NOMO-1 (cell line): ENCODE data around the gene CPEB4.

Experiments
- DNase-seq, 2 experiments: peaks; one replicate each; lab custom pipeline; 2025; ENCODE audit not compliant: unreplicated experiment in 2 of 2; lab: John Stamatoyannopoulos, UW

Gene CPEB4

DNA sequence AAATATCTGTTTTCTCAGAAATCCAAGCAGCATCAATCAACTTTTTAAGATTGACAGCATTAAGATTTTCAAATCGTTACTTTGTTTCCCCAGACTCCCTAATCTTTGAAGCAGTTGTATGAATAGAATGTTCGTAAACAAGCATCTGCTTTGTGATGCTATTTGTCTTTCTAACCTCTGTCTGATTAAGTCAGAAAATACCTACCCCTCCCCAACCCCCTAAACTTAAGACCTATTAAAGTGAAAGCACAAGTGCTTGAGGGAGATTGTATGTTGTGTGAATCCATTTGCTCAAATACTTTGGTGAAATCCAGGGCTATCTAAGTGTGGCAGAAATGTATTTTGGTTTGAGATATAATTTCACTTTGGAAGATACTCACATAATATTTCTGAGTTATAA, 53.0 kb downstream of the CPEB4 start:
- DNase-seq = no peak

DNA sequence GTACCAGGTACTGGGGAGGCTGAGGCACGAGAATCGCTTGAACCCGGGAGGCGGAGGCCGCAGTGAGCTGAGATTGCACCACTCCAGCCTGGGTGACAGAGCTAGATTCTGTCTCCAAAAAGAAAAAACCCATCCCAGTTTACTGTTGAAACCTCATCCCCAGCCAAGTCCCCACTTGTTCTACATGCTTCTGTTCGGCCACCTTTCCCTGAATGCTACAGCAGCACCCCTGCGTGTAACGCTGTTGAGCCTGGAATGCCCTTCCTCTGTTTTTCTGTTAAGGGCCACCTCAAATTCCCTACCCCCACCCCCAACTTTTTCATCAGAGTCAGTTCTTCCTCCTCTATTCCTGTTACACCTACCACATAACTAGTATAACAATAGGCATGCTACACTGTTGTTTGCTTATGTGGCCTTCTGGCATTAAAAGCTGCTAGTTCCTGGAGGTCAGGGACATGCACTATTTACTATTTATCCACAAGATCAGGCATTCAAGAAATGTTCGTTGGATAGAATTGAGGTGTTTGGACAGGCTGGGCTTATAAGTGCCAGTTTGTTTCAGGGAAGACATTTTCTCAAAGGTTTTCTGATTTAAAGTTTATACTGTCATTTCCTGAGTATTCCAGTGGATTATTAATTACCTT, 53.7 kb downstream of the CPEB4 start:
- no peak for DNase-seq

DNA sequence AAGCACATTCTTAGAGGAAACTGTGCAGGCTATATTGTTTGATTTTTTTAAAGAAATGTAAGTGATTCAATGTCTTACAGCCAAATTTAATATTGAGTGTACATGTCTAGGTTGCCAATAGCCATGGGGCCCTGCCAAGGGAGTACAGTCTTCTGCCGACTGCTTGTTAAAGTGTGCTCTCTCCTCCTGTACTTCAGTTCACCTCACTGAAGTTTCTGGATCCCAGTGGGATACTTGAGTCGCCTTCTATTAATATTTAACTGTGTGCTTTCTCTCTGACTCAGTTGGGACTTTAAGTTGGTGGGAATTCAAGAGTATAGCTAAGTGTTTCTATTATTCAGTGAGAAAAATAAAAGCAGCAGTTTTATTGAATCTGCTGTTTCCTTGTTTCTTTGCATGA, 56.4 kb downstream of the CPEB4 start:
- no peak for DNase-seq

DNA sequence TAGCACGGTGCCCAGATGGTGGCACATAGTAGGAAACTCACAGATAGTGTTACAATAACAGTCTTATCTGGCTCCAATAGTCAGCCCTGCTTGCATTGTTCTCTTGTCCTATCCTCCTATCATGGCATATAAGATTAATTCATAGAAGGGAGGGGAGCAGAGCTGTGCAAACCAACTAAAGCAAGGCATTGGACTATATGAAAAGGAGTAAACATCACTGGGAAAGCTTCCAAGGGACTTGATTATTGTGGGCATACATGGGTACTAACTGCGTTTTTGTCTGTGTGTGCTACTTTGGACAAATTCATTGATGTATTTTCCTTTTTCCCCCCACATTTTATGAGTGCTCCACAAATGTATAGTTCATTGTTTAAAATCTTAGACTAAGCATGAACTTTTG, 57.0 kb downstream of the CPEB4 start:
- DNase-seq = no peak

DNA sequence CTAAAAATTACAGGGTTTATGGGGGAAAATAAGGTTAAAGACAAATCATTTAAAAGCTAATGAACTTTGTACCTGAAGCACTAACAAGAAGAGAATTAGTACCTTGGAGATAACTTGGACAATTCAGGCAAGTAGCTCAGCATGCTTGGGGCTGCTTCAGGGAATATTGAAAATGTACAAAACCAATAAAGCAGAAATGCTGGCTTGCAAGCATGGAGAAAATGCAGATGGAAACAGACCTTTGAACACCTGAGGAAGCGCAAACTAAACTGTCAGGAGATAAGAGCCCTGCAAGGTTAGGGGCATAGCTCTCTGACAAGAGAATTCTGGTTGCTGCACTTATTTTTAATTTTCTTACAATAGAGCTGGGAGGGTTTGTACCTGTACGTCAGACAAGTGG, 58.2 kb downstream of the CPEB4 start:
- DNase-seq = no peak

DNA sequence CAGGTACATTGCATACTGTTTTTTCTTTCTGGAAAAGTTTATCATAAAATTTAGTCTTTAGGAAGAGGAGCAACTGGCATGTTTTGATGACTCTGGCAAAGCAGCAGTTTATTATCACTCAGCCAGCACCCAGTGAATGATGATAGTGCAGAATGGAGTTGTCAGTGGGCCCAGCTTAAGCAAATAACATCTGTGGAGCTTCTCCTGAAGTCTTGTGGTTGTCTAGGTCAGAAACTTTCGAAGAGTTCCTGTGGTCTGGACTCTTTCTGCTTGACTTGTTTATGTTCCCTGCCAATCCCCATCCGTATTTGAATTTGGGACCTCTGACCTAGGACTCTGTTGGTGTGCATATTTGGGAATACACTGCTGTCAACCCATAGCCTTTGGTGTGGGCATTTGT, 62.7 kb downstream of the CPEB4 start:
- no peak for DNase-seq

DNA sequence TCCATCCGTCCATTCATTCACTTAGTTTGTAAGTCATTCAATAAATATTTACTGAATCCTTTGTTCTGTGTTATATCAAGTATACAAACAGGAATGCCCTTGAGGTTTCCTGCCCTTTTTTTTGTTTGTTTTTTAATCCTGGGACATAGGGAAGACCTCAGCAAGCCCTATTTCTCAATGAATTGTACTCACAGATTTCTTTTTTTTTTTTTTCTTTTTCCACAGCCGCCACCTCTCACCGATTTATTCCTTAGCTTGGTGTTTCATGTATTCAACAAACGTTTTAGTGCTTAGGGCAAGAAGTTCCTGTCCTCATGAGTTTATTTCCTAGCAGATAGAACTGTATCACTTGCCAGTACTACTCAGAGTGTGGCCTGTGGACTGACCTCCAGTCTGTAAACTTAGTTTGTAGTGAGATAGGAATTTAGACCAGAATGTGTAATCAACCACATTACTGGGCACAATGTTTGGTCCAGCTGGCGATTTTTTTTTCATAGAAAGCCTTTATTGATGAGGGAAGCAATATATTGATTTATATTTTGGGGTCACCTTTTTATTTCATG, 65.5 kb downstream of the CPEB4 start:
- DNase-seq = no peak

DNA sequence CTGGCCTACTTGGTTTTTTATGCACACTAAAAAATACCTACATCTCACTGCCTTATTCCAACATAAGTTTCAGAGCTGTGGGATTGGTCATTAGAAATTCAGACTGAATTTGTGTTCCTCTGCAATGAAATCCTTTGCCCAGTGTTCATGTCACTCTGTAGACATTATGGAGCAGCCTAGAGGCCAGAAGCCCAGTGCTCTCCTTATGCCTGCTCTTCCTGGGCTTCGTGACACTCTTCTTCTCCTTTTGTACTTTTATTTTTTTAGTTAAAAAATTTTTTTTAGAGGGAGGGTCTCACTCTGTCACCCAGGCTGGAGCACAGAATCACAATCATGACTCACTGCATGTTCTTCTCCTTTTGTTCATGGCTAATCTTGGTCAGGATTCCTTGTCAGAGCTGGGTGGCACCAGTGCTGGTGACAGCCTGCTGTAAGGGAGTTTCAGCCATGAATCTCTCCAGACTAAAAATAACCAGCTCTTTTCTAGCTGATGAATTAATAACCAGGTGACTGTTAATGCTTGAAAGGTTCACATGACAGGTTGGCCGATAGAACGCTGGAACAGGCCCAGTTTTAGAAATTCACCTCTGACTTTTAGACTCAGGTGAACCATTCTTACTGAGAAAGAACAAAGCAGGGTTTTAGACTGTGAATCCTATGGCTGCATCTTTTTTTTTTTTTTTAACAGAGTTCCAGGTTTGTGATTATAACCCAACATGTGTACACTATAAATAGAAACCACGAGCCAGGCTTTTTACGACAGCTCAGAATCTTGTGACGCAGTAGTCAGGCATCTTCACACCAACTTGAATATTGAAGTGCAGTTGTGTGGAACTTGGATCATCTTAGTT, 66.7 kb downstream of the CPEB4 start:
- DNase-seq = no peak

DNA sequence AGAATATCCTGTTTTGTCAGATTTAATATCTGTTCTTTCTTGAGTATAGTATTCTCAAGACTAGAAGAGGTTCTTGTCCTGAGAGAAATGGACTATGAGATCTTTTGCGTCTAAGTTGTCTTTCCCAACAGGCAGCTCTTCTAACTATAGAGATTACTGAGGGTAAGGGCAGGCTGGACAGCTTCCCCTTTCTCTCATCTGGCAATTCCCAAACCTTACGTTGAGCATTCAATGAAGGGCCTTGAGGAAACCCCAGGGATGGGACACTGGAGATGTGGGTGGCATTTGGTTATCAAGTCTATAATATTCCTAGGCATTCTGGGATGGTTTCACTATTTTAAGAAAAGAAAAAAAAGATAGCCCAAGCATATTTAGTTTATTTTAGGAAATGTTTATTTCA, 72.8 kb downstream of the CPEB4 start:
- no peak for DNase-seq

DNA sequence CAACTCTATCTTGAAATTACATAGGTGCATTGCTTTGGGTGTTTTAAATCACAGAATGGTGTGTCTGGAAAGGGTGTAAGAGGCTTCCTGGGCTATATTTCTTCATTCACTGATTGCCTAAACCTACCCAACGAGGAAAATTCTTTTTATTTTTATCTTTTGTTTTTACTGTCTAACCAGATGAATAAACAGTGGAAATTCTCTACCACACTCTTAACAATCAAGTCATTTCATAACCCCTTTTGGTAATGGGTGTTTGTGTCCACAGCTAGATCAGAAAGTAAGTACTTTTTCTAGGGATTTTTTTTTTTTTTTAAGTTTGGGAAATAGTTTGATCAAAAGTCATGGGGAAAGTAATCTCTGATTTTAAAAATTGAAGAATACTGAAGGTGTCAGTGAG, 73.3 kb downstream of the CPEB4 start:
- no peak for DNase-seq

DNA sequence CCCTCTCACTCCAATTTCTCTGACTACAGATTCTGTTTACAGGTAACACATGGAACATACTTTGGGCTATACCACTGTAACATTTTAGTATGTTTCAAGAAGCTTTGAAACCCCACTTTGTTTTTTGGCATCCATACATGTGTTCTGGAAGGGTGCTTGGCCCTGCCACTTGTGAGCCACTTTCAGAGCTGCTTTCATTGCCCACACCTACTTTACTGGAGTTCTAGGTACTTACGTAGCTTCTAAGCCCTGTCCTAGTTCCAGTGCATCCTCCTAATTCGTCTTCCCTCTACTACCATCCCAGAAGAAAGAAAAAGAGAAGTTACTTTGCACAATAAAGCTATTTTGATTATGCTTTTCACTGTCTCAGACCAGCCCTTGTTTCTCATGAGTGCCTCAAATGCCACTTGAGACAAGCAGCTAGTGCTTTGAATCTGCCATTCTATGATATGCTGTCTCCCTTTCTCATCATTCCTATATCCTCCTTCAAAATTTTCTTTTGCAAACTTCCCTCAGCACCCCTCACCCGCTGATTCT, 74.4 kb downstream of the CPEB4 start:
- no peak for DNase-seq

DNA sequence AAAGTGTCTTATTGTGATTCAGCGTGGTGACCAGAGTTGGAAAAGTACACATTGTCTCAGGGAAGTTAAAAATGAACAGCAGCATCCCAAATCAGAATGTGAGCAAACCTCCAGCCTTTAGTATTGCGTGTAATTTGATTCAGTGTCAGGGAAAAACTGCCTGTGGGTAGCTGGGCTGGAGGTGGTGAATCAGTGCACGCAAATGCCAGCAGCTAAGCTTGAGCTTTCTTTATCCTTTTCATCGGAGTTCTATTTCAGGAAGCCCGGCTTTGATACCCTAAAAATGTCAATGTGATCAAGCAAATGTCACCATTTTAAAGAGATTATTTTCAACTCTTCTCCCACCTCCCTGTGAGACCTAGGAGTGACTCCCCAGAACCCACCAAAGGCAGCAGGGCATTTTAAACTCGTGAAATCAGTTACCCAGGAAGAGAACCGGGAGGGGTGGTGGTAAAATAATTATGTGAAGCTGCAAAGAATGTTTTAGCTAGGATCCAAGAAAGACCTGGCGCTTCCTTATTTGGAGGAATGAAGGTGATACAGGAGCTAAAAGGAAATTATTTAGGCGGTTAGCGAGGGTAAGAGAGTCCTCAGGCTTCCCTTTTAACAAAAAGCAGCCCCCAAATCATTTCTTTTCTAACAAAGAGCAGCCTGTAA, 75.2 kb downstream of the CPEB4 start:
- no peak for DNase-seq

DNA sequence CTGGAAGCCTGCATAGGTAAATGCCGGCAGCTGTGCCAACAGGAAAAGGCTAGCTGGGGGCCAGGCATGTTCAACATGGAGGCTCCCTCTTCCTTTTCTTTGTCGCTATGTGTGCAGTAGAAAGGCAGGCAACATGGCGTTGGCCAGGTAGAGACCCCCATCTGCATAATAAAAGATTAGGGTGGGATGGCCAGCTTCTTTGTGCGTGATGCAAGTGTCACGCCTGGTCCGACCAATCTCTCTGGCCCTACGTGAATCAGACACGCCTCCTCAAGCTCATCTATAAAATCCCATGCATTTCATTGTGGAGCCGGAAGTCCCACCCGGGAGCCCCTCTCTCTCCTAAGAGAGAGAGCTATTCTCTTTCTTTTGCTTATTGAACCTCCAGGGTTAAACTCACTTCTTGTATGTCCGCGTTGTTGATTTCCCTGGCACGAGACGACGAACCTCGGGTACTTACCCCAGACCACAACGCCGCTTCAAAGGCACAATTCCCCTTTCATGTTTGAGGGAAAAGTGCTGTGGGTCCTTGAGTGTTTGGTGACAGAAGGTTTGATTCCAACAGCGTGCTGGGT, 75.8 kb downstream of the CPEB4 start:
- DNase-seq = no peak

DNA sequence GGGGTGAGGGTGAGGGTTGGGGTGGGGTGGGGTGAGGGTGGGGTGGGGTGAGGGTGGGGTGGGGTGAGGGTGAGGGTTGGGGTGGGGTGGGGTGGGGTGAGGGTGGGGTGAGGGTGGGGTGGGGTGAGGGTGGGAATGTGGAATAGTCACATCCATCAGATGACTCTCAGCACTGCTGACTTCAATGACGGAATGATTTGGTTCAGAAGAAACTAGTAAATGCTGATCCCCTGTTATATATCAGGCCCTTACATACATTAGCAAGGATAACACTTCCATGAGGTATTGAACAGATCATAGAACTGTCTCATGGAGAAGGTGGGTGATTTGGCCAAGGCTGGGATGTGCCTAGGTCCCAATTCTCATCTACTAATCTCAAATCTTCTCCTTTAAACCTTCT, 76.4 kb downstream of the CPEB4 start:
- DNase-seq = no peak

DNA sequence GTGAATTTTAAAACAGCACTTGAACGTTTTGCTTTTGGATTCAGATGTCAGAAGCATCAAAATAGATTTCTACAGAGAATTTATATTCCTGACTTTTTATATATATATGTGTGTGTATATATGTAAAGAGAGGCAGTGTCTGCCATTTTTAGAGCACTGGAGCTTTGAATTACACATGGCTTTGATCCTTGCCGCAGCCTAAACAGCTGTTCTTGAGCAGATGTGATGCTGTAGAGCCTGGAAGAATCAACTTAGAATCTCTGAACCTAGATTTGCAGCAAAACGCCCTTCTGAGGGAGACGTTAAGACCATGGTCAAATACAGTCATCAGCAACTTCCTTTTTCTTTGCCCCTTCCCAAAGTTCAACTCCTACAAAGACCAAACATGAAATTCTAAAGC, 79.1 kb downstream of the CPEB4 start:
- no peak for DNase-seq

DNA sequence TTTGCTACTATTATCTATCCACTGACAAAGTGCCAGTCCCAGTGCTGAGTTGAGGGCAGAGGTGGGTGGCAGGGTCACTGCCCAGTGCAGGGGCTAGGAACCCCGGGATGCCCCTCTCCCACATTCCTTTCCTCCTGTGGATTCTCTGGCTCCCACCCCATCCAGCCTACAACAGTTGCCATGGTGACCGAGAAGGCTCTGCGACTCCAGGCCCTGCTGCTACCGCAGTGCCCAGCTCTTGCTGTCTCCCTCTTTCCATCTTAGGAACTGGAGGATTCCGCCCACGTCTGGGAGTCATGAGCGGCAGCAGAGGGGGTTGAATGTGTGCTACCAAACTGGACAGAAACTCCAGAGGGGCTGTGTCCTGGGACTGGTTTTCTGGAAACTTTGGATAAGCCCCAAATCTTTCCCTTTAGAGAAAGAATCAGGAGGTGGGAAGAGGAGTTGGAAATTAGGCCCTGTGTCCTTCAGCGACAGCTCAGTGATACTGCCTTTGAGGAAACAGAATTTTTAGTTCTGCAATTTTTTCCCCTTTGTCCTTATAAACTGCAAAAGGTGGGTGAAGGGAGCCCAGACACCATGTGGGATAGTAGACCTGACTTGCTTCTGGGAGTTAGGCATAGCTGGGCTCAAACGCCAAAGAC, 80.1 kb downstream of the CPEB4 start:
- no peak for DNase-seq

DNA sequence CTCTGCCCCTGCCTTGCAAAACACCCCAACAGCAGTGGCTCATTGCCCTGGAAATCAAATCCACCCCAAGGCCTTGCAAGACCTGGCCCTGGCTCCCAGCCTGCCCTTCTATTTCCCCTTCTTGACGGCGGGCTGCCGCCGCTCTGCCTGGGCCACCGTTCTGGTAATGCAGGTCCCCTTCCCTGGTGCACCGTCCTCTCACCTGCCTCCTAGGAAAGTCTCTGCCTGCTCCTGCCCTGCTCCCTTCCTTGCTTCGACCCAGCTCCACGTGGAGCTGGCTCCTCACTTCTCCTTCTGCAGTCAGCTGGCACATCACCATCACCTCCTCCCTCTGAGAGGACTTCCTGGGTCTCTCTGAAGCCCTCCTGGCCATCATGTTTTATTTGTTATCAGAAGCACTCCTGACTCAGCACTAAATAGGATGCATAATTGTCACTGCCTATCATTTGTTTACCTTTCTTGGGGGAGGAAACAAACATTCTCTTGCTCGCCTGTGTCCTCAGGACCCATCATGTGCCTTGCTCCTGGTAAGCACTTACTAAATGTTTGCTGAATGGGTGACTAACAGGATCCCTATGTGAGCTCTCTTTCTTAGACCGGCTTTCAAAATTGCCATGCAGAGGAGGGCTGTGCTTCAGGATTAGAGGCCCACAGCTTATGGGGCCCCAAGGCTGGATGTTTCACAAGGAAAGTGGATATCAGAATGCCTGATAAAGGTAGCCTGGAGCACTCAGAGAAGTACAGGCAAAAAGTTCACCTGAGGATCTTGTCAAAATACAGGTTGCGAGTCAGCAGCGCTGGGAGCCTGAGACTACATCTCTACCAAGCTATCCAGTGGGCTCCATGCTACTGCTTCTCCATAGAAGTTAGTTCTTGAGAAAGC, 81.3 kb downstream of the CPEB4 start:
- DNase-seq = no peak

DNA sequence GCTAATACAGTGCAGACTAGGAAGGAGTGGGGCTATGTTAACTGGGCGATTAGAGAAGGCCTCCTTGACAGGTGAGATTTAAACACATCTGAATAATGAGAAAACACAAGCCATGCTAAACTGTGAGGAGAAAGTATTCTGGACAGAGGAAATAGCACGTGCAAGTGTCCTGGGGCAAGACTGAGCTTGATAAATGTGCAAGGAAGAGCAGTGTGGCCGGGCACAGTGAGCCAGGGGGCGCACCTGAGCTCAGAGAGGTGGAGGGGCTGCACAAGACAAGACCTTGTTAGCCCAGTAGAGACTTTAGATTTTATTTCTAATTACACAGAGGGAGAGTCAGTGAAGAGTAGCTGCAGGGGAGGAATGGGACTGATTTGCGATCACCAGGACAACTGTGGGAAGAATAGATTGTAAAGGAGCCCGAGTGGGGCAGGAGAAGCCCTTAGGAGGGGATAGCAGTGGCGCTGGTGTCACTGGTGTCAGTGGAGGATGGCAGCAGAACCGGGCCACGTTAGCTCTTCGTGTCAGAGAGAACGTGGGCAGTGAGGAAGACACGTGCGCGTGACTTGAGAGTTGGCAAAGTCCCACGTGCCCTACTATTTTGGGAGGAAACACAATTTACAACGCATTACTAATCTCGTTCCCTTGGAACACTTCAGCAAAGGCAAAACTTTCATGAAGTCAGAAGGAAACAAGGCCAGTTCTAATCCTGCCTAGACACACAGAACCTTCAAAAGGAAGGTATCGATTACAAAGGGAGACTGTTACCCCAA, 82.9 kb downstream of the CPEB4 start:
- DNase-seq = no peak
